ENCODE data around the gene CD300LG. TPM values are rescaled to one million over a fixed set of nuclear protein-coding genes. Genes with fewer than 3 reads are reported as not detected.

Gene CD300LG
- total and polyA plus RNA-seq, 8 donors, result 0.29 to 3.7 (median 0.92) TPM; not detected in 1

DNA sequence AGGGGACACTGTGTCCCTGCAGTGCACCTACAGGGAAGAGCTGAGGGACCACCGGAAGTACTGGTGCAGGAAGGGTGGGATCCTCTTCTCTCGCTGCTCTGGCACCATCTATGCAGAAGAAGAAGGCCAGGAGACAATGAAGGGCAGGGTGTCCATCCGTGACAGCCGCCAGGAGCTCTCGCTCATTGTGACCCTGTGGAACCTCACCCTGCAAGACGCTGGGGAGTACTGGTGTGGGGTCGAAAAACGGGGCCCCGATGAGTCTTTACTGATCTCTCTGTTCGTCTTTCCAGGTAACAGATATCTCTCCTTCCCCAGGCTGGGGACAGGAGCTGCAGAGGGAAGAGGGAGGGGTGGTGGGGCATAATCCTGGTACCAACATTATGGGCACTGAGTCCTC is 1.6 kb downstream of the CD300LG start:
- DNase-seq, result no peak
- H3K36me3 ChIP-seq, result no peaks in the 10 kb centered on the region
- peaks cover 0 to 27% (median 0%) of the 10 kb centered on the region in 3 donors for H3K27me3 ChIP-seq
- WGBS, 5 donors, result 85 to 92% (median 87%) methylated on average over 10 of the region's 10 CpGs
- peaks cover 0 to 16% (median 8%) of the 10 kb centered on the region in 4 donors for H3K4me1 ChIP-seq
- TF ChIP-seq POLR2A (IDR thresholded peaks at IDR 0.05) (no peak), POLR2AphosphoS5 (IDR thresholded peaks at IDR 0.05) (no peak), EP300 (IDR thresholded peaks at IDR 0.05) (no peak)
- TF ChIP-seq, protein P1, sequence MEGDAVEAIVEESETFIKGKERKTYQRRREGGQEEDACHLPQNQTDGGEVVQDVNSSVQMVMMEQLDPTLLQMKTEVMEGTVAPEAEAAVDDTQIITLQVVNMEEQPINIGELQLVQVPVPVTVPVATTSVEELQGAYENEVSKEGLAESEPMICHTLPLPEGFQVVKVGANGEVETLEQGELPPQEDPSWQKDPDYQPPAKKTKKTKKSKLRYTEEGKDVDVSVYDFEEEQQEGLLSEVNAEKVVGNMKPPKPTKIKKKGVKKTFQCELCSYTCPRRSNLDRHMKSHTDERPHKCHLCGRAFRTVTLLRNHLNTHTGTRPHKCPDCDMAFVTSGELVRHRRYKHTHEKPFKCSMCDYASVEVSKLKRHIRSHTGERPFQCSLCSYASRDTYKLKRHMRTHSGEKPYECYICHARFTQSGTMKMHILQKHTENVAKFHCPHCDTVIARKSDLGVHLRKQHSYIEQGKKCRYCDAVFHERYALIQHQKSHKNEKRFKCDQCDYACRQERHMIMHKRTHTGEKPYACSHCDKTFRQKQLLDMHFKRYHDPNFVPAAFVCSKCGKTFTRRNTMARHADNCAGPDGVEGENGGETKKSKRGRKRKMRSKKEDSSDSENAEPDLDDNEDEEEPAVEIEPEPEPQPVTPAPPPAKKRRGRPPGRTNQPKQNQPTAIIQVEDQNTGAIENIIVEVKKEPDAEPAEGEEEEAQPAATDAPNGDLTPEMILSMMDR (IDR thresholded peaks at IDR 0.05), result no peak
- H3K4me3 ChIP-seq, result no peak overlapping the region
- H3K27ac ChIP-seq, result no peak overlapping the region
- no peaks in the 10 kb centered on the region for H3K9me3 ChIP-seq
- intact Hi-C loops (cut with DNase I; ENCODE audit: low total_unique reads), result no loop called here

DNA sequence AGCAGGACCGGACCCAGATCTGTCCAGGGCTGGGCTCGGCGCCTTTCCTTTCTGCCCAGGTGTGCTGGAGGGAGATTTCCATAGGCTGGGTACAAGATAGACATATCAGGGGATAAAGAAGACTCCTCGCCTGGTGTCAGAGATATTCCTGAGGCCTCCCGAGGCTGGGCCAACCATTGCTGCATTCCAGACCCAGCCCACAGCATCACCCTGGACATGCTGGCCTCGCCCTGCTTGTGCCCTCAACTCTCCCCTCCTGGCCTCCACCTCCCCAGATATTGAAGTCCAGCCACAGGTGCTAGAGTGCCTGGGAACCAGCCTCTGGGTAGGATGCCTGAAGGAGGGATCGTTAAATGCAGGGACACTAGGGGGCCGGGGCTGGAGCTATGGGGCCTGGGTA is 2.1 kb downstream of the CD300LG start:
- no peaks in the 10 kb centered on the region for H3K9me3 ChIP-seq
- peaks cover 0 to 29% (median 0%) of the 10 kb centered on the region in 3 donors for H3K27me3 ChIP-seq
- H3K27ac ChIP-seq, result no peak overlapping the region
- H3K36me3 ChIP-seq, result no peaks in the 10 kb centered on the region
- TF ChIP-seq POLR2AphosphoS5 (IDR thresholded peaks at IDR 0.05) (no peak), POLR2A (IDR thresholded peaks at IDR 0.05) (no peak), EP300 (IDR thresholded peaks at IDR 0.05) (no peak)
- TF ChIP-seq, protein P1 (IDR thresholded peaks at IDR 0.05), result no peak
- H3K4me3 ChIP-seq, result no peak overlapping the region
- WGBS, 5 donors, result 81 to 93% (median 85%) methylated on average over 7 to 8 of the region's 8 CpGs
- intact Hi-C loops (cut with DNase I; ENCODE audit: low total_unique reads), result no loop called here
- peaks cover 0 to 16% (median 8%) of the 10 kb centered on the region in 4 donors for H3K4me1 ChIP-seq
- DNase-seq, result no peak

DNA sequence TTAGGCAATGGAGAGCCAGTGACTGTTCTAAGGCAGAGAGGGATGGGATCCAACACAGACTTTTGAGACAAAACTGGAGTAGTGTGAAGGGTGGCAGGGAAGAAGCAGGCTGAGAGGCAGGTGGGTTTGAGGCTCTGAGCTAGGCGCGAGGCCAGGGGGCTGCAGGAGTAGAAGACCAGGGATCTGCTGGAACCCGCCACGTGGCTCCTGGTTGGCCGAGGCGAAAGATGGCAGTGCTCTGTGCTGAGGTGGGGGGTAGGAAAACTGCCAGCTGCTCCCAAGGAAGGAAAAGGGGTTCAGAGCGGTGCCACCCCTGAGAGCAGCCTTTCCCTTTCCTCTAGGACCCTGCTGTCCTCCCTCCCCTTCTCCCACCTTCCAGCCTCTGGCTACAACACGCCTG is 5.6 kb downstream of the CD300LG start:
- no peak for TF ChIP-seq POLR2A (IDR thresholded peaks at IDR 0.05)
- TF ChIP-seq POLR2AphosphoS5 (IDR thresholded peaks at IDR 0.05), result no peak
- no peak for TF ChIP-seq EP300 (IDR thresholded peaks at IDR 0.05)
- TF ChIP-seq, protein P1 (IDR thresholded peaks at IDR 0.05), result no peak
- Histone ChIP-seq H3K9me3 (peaks cover 0 to 9% (median 4%) of the 10 kb centered on the region in 4 donors), H3K4me1 (no peaks in the 10 kb centered on the region), H3K4me3 (no peak overlapping the region), H3K27me3 (peaks cover 0 to 42% (median 0%) of the 10 kb centered on the region in 3 donors), H3K36me3 (no peaks in the 10 kb centered on the region), H3K27ac (no peak overlapping the region)
- intact Hi-C loops (cut with DNase I; ENCODE audit: low total_unique reads), result no loop called here
- WGBS, 5 donors, result 88 to 97% (median 92%) methylated on average over 8 of the region's 8 CpGs
- no peak for DNase-seq

DNA sequence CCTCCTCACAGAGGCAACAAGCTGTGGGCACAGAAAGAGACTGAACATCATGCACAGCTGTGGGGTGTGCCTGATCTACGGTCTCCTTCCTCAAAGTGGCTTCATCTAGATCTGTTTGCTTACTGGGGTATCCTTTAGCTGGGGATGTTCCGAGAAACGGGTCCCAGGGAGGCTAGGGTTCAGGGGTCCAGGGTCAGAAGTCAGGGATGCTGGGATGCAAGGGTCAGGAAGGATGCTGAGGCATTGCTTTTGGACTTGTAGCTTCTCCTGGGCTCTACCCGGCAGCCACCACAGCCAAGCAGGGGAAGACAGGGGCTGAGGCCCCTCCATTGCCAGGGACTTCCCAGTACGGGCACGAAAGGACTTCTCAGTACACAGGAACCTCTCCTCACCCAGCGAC is 6.6 kb downstream of the CD300LG start:
- Histone ChIP-seq H3K27ac (no peak overlapping the region), H3K4me3 (no peak overlapping the region), H3K4me1 (no peaks in the 10 kb centered on the region), H3K27me3 (peaks cover 0 to 50% (median 0%) of the 10 kb centered on the region in 3 donors), H3K9me3 (peaks cover 0 to 9% (median 4%) of the 10 kb centered on the region in 4 donors), H3K36me3 (no peaks in the 10 kb centered on the region)
- WGBS, 5 donors, result 60 to 79% (median 78%) methylated on average over 7 of the region's 7 CpGs
- DNase-seq, result no peak
- TF ChIP-seq POLR2AphosphoS5 (IDR thresholded peaks at IDR 0.05) (no peak), EP300 (IDR thresholded peaks at IDR 0.05) (no peak), POLR2A (IDR thresholded peaks at IDR 0.05) (no peak)
- TF ChIP-seq, protein P1 (IDR thresholded peaks at IDR 0.05), result no peak
- intact Hi-C loops (cut with DNase I; ENCODE audit: low total_unique reads), result no loop called here

All from stomach (tissue), 9 donors.